ENCODE measurements around the gene SPATA31A6.
"Not testable (repeated sequence)": the region's sequence is repeated elsewhere in the genome, so short reads cannot be mapped to it uniquely, and the experiment has no call there.

The SPATA31A6 gene

DNA sequence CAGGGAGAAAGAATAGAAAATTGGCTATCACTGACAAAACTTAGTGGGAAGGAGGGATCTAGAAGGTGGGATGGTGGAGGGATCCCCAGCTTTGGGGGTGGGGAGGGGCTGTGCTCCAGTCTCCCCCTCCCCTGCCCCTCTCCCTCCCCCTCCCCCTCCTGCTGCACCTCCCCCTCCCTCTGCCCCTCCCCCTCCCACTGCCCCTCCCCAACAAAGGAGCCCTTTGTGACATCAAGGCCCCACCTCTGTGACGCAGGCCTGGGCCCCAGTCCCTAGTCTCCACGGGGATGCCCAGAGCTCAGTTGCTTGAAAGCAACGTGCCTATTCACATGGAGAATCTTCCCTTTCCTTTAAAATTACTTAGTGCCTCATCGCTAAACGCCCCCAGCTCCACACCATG, at the start of gene SPATA31A6:
TSS of gene SPATA31A6 (plus strand) at position 301 of the 400 bp plus-strand sequence. CDS start at position 330, 29 bp downstream.
- DNase-seq = not testable (repeated sequence)

DNA sequence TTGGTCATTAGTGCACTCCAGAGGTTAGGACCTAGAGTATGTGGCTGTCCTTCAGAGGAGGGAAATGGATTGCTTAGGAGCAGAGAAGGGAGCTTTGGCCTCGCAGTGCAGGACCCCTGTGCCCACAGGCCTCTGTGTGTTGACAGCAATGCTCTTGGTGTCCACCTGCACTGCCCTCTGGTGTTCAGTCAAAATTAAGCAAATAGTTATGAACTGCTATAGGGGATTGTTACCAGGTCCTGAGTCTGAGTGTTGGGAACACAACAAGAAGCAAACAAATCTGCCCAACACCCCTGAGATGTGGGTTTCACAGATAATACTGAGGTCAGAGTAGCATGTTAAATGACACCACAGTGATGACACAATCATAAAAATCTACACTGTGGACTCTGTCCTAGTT, 23.2 kb upstream of the SPATA31A6 start:
- not testable (repeated sequence) for DNase-seq

DNA sequence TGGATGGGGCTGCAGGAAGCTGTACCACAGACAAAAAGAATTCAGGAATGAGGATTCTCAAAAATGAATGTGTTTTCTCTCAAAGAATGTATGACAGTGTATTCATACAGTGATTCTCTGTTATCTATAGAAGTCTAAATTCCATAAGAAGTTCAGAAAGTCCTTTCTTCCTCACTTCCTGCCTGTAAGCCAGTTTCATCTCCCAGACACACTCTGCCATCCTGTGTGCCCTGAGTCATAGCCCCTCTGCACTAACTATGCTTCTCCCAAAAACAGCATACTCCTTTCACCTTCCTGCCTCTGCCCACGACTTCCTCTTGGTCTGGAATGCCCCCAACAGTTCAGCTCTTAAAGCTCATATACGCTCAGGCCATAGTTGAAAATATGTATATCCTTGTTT, 36.4 kb downstream of the SPATA31A6 start:
- DNase-seq = not testable (repeated sequence)

DNA sequence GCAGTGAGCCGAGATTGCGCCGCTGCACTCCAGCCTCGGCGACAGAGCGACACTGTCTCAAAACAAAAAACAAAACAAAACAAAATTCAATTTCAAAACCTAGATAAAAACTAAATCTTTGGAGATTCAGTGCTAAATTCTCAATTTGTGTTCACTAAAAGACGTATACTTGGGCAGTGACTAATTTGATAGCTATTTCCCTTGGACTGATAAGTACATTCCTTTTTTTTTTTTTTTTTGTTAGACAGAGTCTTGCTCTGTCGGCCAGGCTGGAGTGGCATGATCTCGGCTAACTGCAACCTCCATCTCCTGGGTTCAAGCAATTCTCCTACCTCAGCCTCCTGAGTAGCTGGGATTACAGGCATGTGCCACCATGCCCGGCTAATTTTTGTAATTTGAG, 39.8 kb downstream of the SPATA31A6 start:
- not testable (repeated sequence) for DNase-seq

DNA sequence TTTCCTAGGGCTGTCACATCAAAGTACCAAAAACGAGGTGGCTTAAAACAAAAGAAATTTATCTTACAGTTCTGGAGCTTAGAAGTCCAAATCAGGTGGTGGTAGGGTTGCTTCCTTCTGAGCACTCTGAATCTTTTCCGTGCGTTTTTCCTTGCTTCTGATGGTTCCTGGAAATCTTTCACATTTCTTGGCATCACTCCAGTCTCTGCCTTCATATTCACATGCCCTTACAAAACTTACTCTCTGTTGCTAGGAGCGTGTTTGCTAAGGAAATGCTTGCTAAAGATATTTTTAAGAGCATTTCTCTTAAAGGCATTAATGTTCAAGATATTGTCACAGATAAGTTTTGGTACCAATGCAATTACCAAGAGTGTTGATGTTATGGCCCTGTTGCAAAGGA, 49.6 kb downstream of the SPATA31A6 start:
- not testable (repeated sequence) for DNase-seq

DNA sequence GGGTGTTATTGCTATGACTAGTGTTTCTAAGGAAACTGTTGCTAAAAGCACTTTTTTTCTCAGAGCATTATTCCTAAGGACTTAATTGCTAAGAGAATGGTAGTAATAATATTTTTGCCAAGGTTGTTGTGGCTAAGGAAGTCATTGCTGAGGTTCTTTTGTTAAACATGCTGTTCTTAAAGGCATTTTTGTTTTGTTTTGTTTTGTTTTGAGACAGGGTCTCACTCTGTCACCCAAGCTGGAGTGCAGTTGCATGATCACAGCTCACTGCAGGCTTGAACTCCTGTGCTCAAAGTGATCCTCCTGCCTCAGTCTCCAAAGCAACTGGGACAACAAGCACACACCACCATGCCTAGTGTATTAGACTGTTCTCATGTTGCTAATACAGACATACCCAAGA, 51.2 kb downstream of the SPATA31A6 start:
- not testable (repeated sequence) for DNase-seq

DNA sequence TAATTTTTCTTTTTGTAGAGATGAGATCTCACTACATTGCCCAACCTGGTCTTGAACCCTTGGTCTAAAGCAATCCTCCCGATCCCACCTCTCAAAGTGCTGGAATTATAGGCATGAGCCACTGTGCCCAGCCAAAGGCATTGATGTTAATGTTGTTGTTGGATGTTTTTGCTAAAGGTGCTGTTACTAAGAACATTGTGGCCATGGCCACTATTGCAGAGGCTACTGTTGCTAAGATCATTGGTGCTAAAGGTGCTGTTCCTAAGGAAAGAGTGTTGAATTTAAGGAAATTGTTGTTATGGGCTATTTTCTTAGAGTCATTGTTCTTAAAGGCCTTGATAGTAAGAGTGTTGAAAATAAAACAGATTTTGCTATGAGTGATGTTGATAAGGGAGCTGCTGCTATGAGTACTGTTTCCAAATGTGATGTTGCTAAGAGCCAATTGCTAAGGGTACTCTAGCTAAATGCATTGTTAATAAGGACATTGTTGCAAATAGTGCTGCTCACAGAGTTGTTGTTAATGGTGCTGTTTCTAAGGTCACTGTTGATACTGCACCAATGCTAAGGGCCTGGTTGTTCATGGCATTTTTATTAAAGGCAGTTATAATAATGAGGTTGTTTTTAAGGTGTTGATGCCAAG, 52.0 kb downstream of the SPATA31A6 start:
- DNase-seq = not testable (repeated sequence)

DNA sequence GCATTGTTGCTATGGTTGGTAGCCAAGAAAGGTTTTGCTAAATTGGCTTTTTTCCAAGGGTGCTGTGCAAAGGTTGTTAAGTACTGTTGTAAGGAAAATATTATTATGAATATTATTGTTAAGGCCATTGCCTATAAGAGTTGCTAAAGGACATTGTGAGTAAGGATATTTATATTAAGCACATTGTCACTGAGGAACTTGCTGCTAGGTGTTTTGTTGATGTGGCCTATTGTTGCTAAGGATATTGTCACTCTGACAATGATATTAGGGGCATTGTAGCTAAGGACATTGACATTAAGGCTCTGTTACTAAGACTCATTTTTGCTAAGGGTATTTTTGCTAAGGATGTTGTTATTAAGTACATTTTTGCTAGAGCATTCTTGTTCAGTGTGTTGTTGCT, 52.6 kb downstream of the SPATA31A6 start:
- not testable (repeated sequence) for DNase-seq

DNA sequence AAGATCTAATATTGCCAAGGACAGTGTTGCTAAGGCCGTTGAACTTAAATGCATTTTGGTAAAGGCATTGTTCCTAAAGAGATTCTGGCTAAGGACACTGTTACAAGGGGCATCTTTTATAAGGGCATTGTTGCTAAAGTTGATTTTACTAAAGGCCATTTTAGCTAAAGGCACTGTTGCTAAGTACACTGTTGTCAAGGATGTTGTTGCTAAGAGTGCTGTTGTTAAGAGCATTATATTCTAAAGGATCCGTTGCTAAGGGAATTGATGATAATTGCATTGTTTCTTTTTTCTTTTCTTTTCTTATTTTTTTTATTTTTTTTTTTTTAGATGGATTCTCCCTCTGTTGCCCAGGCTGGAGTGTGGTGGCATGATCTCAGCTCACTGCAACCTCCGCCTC, 53.9 kb downstream of the SPATA31A6 start:
- DNase-seq = not testable (repeated sequence)

DNA sequence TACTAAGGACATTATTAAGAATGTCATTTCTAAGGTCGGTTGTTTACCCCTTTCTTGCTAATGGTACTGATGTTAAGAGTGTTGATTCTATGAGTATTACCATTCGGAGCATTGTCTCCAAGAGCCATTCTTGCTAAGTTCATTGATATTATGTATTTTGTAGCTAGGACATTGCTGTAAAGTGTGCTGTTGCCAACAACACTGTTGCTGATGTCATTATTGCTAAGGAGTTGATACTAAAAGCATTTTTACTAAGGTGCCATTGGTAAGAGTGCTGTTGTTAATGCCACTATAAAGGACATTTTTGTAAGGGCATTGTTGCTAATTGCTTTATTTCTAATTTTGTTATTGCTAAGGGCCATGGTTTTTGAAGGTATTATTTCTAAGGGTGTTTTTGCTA, 55.4 kb downstream of the SPATA31A6 start:
- not testable (repeated sequence) for DNase-seq
